ENCODE results near the gene PRICKLE1.
A peak's percentile ranks its signal among the peaks of the same experiment; 100 is the strongest.

Gene PRICKLE1

GRCh38 chr12:42510823-42511222 lies 78.7 kb downstream of the PRICKLE1 start:
- Histone ChIP-seq H3K9me3 (no peaks in the 10 kb centered on the region), H3K36me3 (no peaks in the 10 kb centered on the region), H3K4me1 (peaks cover 0 to 7% (median 3%) of the 10 kb centered on the region in 4 donors), H3K4me3 (no peak overlapping the region), H3K27ac (no peak overlapping the region), H3K27me3 (no peaks in the 10 kb centered on the region)
- no peak for TF ChIP-seq CTCF (IDR thresholded peaks at IDR 0.05)
- no peak for DNase-seq
- intact Hi-C loops (cut with DNase I; ENCODE audit: low total_unique reads) = no loop called here

GRCh38 chr12:42508913-42509460 lies 80.6 kb downstream of the PRICKLE1 start:
- peaks cover 0 to 7% (median 3%) of the 10 kb centered on the region in 4 donors for H3K4me1 ChIP-seq
- no peak for TF ChIP-seq CTCF (IDR thresholded peaks at IDR 0.05)
- peak overlapping the region in 1 of 2 donors; percentile 37 for H3K27ac ChIP-seq
- H3K9me3 ChIP-seq = no peaks in the 10 kb centered on the region
- intact Hi-C loops (cut with DNase I; ENCODE audit: low total_unique reads) = no loop called here
- no peaks in the 10 kb centered on the region for H3K36me3 ChIP-seq
- H3K27me3 ChIP-seq = no peaks in the 10 kb centered on the region
- H3K4me3 ChIP-seq = no peak overlapping the region
- DNase-seq = no peak

- Histone ChIP-seq H3K36me3 (no peaks in the 10 kb centered on the region), H3K27ac (no peak overlapping the region), H3K27me3 (no peaks in the 10 kb centered on the region), H3K4me3 (no peak overlapping the region), H3K4me1 (peaks cover 0 to 7% (median 3%) of the 10 kb centered on the region in 4 donors), H3K9me3 (no peaks in the 10 kb centered on the region)
- DNase-seq = no peak
- no peak for TF ChIP-seq CTCF (IDR thresholded peaks at IDR 0.05)
- intact Hi-C loops (cut with DNase I; ENCODE audit: low total_unique reads) = no loop called here
These were observed 82.0 kb downstream of the PRICKLE1 start for GRCh38 chr12:42507565-42507964.

GRCh38 chr12:42507081-42507480 lies 82.5 kb downstream of the PRICKLE1 start:
- peaks cover 0 to 7% (median 3%) of the 10 kb centered on the region in 4 donors for H3K4me1 ChIP-seq
- no peak overlapping the region for H3K27ac ChIP-seq
- no peaks in the 10 kb centered on the region for H3K27me3 ChIP-seq
- intact Hi-C loops (cut with DNase I; ENCODE audit: low total_unique reads) = no loop called here
- DNase-seq = no peak
- no peaks in the 10 kb centered on the region for H3K9me3 ChIP-seq
- TF ChIP-seq CTCF (IDR thresholded peaks at IDR 0.05) = no peak
- H3K36me3 ChIP-seq = no peaks in the 10 kb centered on the region
- no peak overlapping the region for H3K4me3 ChIP-seq

- TF ChIP-seq CTCF (IDR thresholded peaks at IDR 0.05) = no peak
- DNase-seq = no peak
- peaks cover 0 to 6% (median 2%) of the 10 kb centered on the region in 4 donors for H3K4me1 ChIP-seq
- H3K9me3 ChIP-seq = no peaks in the 10 kb centered on the region
- intact Hi-C loops (cut with DNase I; ENCODE audit: low total_unique reads) = no loop called here
- no peaks in the 10 kb centered on the region for H3K27me3 ChIP-seq
- no peak overlapping the region for H3K4me3 ChIP-seq
- H3K27ac ChIP-seq = no peak overlapping the region
- H3K36me3 ChIP-seq = no peaks in the 10 kb centered on the region
These were observed 85.5 kb downstream of the PRICKLE1 start for GRCh38 chr12:42504049-42504448.

GRCh38 chr12:42502682-42503081 lies 86.9 kb downstream of the PRICKLE1 start:
- H3K4me3 ChIP-seq = no peak overlapping the region
- intact Hi-C loops (cut with DNase I; ENCODE audit: low total_unique reads) = no loop called here
- H3K9me3 ChIP-seq = no peaks in the 10 kb centered on the region
- H3K27ac ChIP-seq = no peak overlapping the region
- TF ChIP-seq CTCF (IDR thresholded peaks at IDR 0.05) = no peak
- H3K36me3 ChIP-seq = no peaks in the 10 kb centered on the region
- no peaks in the 10 kb centered on the region for H3K4me1 ChIP-seq
- no peaks in the 10 kb centered on the region for H3K27me3 ChIP-seq
- no peak for DNase-seq
